Measurements from ENCODE around the gene CPA1. TPM values are rescaled to one million over a fixed set of nuclear protein-coding genes. Genes with fewer than 3 reads are reported as not detected.

Gene CPA1
- total and polyA plus RNA-seq, 2 of the 13 experiments (the other 11 are each of a cell fraction or from before 2014, with no cell fraction given) = 0.20 to 0.58 TPM

DNA sequence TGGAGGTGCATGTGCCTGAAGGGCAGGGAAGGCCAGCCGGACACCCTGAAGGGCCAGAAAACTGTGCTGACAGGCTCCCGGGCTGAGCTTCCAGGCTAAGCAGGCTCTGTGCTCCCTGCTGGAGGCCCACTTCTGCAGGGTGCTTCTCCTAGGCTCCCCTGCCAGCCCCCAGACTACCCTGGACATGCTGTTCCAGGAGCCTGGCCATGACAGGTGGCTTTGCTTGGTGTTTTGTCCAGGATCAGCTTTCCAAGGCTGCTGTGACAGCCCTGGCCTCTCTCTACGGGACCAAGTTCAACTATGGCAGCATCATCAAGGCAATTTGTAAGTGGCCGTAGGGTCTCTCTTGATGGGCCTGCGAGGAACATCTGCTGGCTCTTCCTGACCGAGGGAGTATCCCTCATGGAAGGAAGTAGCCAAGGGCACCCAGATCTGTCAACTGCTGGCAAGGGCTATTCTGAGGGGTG lies 5.3 kb downstream of the CPA1 start (continued):
- TF ChIP-seq ZNF235 (CRISPR knock-in tag; IDR thresholded peaks at IDR 0.05; ENCODE audit: borderline replicate concordance) (no peak), EEA1 (CRISPR knock-in tag; IDR thresholded peaks at IDR 0.05; ENCODE audit: borderline replicate concordance) (no peak)

- ChIA-PET POLR2A (no interaction called here), CTCF (ENCODE audit: low intra/inter-chr PET ratio, low total read pairs) (no interaction called here)
- Histone ChIP-seq H3K4me2 (ENCODE audit: low read depth, low read length) (peak overlapping the region; percentile 16; the same call in 1 of the 2 replicates), H3K27ac (ENCODE audit: extremely low read length, insufficient read depth, low read length) (no peak overlapping the region), H2AFZ (ENCODE audit: low read length) (no peak overlapping the region), H4K20me1 (ENCODE audit: insufficient read depth, low read length) (no peaks in the 10 kb centered on the region), H3K9ac (ENCODE audit: insufficient read depth, low read depth, low read length) (no peak overlapping the region), H3K9me3 (ENCODE audit: low read length) (no peaks in the 10 kb centered on the region), H3K4me1 (ENCODE audit: insufficient read depth, low read length) (peaks cover 15% of the 10 kb centered on the region), H3K36me3 (replicated peaks in 1 of 2; ENCODE audit: control insufficient read depth in 1 of 2, insufficient read depth in 2 of 2, low read length in 2 of 2) (no peaks in the 10 kb centered on the region), H3K79me2 (ENCODE audit: insufficient read depth, low read length) (no peaks in the 10 kb centered on the region), H3K27me3 (ENCODE audit: control insufficient read depth in 1 of 2, insufficient read depth in 2 of 2, low read length in 2 of 2) (peaks cover 4 to 7% of the 10 kb centered on the region in 2 experiments; a peak in 2 of 5 replicates), H3K4me3 (replicated peaks in 1 of 3; ENCODE audit: insufficient read depth in 1 of 3, low read depth in 2 of 3, low read length in 3 of 3) (no peak overlapping the region)
- BruUV-seq (replicated peaks) = no TSS peak
- intact Hi-C loops (cut with micrococcal nuclease; ENCODE audit: unreplicated experiment) (no loop called here), in situ Hi-C loops (cut with HindIII; ENCODE audit: extremely low pct_ligation_motif_present, low pct_unique_long_range_greater_than_20kb) (no loop called here)
- no peak for DNase-seq (ENCODE audit: low spot score)
- no peak for TF ChIP-seq NR2F2 (IDR thresholded peaks at IDR 0.05; ENCODE audit: borderline replicate concordance, low read depth)
- TF ChIP-seq ZBTB7A (CRISPR knock-in tag; IDR thresholded peaks at IDR 0.05) = no peak
- TF ChIP-seq ZNF570 (CRISPR knock-in tag; IDR thresholded peaks at IDR 0.05; ENCODE audit: borderline replicate concordance) = no peak
- TF ChIP-seq DNMT1 (CRISPR knock-in tag; IDR thresholded peaks at IDR 0.05) = no peak
- TF ChIP-seq, protein P1, sequence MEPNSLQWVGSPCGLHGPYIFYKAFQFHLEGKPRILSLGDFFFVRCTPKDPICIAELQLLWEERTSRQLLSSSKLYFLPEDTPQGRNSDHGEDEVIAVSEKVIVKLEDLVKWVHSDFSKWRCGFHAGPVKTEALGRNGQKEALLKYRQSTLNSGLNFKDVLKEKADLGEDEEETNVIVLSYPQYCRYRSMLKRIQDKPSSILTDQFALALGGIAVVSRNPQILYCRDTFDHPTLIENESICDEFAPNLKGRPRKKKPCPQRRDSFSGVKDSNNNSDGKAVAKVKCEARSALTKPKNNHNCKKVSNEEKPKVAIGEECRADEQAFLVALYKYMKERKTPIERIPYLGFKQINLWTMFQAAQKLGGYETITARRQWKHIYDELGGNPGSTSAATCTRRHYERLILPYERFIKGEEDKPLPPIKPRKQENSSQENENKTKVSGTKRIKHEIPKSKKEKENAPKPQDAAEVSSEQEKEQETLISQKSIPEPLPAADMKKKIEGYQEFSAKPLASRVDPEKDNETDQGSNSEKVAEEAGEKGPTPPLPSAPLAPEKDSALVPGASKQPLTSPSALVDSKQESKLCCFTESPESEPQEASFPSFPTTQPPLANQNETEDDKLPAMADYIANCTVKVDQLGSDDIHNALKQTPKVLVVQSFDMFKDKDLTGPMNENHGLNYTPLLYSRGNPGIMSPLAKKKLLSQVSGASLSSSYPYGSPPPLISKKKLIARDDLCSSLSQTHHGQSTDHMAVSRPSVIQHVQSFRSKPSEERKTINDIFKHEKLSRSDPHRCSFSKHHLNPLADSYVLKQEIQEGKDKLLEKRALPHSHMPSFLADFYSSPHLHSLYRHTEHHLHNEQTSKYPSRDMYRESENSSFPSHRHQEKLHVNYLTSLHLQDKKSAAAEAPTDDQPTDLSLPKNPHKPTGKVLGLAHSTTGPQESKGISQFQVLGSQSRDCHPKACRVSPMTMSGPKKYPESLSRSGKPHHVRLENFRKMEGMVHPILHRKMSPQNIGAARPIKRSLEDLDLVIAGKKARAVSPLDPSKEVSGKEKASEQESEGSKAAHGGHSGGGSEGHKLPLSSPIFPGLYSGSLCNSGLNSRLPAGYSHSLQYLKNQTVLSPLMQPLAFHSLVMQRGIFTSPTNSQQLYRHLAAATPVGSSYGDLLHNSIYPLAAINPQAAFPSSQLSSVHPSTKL (CRISPR knock-in tag; IDR thresholded peaks at IDR 0.05) = no peak
- no peak for TF ChIP-seq ZC3H4 (CRISPR knock-in tag; IDR thresholded peaks at IDR 0.05; ENCODE audit: borderline replicate concordance)
- TF ChIP-seq ZNF33A (CRISPR knock-in tag; IDR thresholded peaks at IDR 0.05; ENCODE audit: borderline replicate concordance) = no peak
- no peak for TF ChIP-seq ZNF329 (CRISPR knock-in tag; IDR thresholded peaks at IDR 0.05; ENCODE audit: low read depth)
- TF ChIP-seq, protein P2, sequence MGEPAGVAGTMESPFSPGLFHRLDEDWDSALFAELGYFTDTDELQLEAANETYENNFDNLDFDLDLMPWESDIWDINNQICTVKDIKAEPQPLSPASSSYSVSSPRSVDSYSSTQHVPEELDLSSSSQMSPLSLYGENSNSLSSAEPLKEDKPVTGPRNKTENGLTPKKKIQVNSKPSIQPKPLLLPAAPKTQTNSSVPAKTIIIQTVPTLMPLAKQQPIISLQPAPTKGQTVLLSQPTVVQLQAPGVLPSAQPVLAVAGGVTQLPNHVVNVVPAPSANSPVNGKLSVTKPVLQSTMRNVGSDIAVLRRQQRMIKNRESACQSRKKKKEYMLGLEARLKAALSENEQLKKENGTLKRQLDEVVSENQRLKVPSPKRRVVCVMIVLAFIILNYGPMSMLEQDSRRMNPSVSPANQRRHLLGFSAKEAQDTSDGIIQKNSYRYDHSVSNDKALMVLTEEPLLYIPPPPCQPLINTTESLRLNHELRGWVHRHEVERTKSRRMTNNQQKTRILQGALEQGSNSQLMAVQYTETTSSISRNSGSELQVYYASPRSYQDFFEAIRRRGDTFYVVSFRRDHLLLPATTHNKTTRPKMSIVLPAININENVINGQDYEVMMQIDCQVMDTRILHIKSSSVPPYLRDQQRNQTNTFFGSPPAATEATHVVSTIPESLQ (CRISPR knock-in tag; conservative IDR thresholded peaks at IDR 0.05) = no peak
- no peak for TF ChIP-seq PPARG (CRISPR knock-in tag; conservative IDR thresholded peaks at IDR 0.05)
- no peak for TF ChIP-seq ZNF546 (CRISPR knock-in tag; conservative IDR thresholded peaks at IDR 0.05)
- TF ChIP-seq ZNF800 (CRISPR knock-in tag; IDR thresholded peaks at IDR 0.05) = no peak
- no peak for FAIRE-seq
- 26% methylated on average over 3 of the region's 3 CpGs for WGBS (ENCODE audit: low lambda C conversion rate)
- ATAC-seq = no peak
Measured at GRCh38 chr7:130386876-130387275, 6.6 kb downstream of the CPA1 start.
